ENCODE data around the gene PCLO. TPM values are rescaled to one million over a fixed set of nuclear protein-coding genes. Genes with fewer than 3 reads are reported as not detected.

The PCLO gene
- total and polyA plus RNA-seq, 9 donors = 0.31 to 3.6 (median 1.4) TPM

DNA sequence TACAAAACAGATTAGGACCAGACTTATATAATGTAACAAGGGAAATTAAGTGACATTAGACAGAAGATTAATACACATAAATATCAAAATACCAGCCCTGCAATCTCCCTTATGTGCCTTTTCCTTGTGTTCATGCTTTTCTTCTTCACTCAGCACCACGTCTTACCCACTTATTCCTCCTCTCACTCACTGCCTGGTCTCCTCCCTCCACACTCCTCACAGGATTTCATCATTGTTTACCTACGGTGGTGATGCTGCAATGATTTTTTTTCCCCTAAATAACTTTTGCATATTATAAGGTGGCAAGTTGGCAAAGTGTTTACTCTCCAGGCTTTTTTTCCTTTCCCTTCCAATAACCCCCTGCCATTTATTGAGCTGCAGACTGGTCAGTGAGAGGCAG is 203.2 kb downstream of the PCLO start:
- TF ChIP-seq EP300 (IDR thresholded peaks at IDR 0.05) (no peak), POLR2A (IDR thresholded peaks at IDR 0.05) (no peak)
- TF ChIP-seq, protein P1, sequence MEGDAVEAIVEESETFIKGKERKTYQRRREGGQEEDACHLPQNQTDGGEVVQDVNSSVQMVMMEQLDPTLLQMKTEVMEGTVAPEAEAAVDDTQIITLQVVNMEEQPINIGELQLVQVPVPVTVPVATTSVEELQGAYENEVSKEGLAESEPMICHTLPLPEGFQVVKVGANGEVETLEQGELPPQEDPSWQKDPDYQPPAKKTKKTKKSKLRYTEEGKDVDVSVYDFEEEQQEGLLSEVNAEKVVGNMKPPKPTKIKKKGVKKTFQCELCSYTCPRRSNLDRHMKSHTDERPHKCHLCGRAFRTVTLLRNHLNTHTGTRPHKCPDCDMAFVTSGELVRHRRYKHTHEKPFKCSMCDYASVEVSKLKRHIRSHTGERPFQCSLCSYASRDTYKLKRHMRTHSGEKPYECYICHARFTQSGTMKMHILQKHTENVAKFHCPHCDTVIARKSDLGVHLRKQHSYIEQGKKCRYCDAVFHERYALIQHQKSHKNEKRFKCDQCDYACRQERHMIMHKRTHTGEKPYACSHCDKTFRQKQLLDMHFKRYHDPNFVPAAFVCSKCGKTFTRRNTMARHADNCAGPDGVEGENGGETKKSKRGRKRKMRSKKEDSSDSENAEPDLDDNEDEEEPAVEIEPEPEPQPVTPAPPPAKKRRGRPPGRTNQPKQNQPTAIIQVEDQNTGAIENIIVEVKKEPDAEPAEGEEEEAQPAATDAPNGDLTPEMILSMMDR (IDR thresholded peaks at IDR 0.05) = no peak
- Histone ChIP-seq H3K9me3 (peaks cover 0 to under 1% of the 10 kb centered on the region in 2 donors), H3K27me3 (no peaks in the 10 kb centered on the region), H3K4me3 (no peak overlapping the region), H3K4me1 (ENCODE audit: insufficient read depth) (no peaks in the 10 kb centered on the region), H3K36me3 (no peaks in the 10 kb centered on the region), H3K27ac (no peak overlapping the region)
- intact Hi-C loops (cut with DNase I) = no loop called here
- no peak for DNase-seq
- 74 to 84% (median 82%) methylated on average over 2 of the region's 2 CpGs for WGBS, 3 donors

DNA sequence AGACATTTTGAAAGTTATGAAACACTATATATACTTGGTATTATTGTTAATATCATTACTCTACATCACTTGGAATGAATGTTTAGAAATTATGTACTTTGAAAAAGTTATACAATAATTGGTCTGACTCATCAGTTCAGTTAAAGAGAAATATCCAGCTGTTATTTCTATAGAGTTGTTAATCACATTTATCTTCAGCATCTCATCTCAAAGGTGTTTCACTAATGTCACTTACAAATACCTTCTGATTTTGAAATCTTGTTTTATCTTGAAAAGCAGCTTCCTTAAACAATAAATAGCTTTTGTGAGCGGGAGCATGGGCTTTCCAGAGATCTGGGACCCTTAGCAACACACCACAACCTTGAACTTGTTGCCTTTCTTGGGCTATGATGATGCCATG is 205.2 kb downstream of the PCLO start:
- intact Hi-C loops (cut with DNase I) = no loop called here

DNA sequence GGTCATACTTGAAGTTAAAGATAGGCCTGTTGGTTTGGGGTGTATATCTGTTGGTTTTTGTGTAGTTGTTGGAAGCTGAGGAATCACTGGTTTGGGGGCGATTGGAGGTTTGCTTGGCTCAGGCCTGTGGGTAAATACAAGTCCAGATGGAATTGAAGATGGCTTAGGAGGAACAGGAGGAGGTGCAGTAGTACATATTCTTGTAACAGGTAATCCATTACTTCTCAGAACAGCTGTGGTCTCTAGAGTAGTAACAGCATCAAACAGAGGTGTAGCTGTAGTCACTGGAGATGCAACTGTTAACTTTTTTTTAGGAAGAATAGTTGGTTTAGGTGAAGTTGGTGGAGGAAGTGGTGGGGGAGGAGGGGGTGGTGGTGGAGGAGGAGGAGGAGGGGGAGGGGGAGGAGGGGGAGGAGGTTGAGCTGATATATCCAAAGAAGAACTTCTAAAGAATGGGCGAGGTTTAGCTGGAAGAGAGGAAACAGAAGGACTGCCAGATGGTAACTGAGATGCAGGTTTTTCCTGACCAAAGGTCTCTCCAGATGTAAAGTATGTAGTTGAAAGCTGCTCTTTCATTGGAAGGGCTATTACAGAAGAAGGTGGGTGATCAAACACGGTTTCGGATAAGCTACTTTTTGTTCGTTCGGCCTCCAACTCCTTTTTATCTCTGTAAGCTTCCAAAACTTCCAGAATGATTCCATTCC is 209.2 kb downstream of the PCLO start:
- H3K4me1 ChIP-seq (ENCODE audit: insufficient read depth) = no peaks in the 10 kb centered on the region
- DNase-seq = no peak
- no peaks in the 10 kb centered on the region for H3K36me3 ChIP-seq
- intact Hi-C loops (cut with DNase I) = no loop called here
- TF ChIP-seq EP300 (IDR thresholded peaks at IDR 0.05) = no peak
- TF ChIP-seq POLR2A (IDR thresholded peaks at IDR 0.05) = no peak
- TF ChIP-seq, protein P1 (IDR thresholded peaks at IDR 0.05) = no peak
- no peak overlapping the region for H3K4me3 ChIP-seq
- 91 to 92% (median 92%) methylated on average over 6 of the region's 6 CpGs for WGBS, 3 donors
- no peak overlapping the region for H3K27ac ChIP-seq
- H3K27me3 ChIP-seq = no peaks in the 10 kb centered on the region
- H3K9me3 ChIP-seq = peaks cover 0 to 9% of the 10 kb centered on the region in 2 donors

More for the DNA sequence above, 205.2 kb downstream of the PCLO start:
- no peaks in the 10 kb centered on the region for H3K4me1 ChIP-seq (ENCODE audit: insufficient read depth)
- 54 to 66% (median 64%) methylated on average over 1 of the region's 1 CpG for WGBS, 3 donors
- TF ChIP-seq, protein P1 (IDR thresholded peaks at IDR 0.05) = no peak
- no peak for TF ChIP-seq EP300 (IDR thresholded peaks at IDR 0.05)
- H3K27ac ChIP-seq = no peak overlapping the region
- H3K4me3 ChIP-seq = no peak overlapping the region
- peaks cover 0 to 5% of the 10 kb centered on the region in 2 donors for H3K9me3 ChIP-seq
- H3K27me3 ChIP-seq = no peaks in the 10 kb centered on the region
- no peaks in the 10 kb centered on the region for H3K36me3 ChIP-seq
- DNase-seq = no peak

DNA sequence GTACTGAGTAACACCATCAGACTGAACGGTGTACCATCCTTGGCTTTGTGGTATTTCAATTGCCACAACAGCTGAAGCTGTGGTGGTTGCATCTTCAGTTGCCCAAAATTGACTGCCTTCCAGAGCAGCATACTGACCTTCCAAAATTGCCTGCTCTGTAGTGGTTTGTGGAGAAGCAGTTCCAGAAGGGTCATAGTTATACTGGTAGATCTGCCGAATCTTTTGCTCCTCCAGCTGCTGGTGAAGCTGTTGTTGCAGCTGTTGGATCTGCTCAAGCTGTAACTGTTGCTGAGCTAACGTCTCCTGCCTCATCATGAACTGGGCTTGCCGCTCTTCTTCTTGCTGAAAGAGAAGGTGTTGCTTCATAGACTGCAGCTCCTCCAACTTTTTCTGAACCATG is 212.2 kb downstream of the PCLO start:
- WGBS, 3 donors = 86 to 90% (median 86%) methylated on average over 4 of the region's 4 CpGs
- Histone ChIP-seq H3K36me3 (no peaks in the 10 kb centered on the region), H3K9me3 (peaks cover 0 to 9% of the 10 kb centered on the region in 2 donors), H3K27me3 (no peaks in the 10 kb centered on the region), H3K27ac (no peak overlapping the region), H3K4me3 (no peak overlapping the region), H3K4me1 (ENCODE audit: insufficient read depth) (no peaks in the 10 kb centered on the region)
- TF ChIP-seq EP300 (IDR thresholded peaks at IDR 0.05) (no peak), POLR2A (IDR thresholded peaks at IDR 0.05) (no peak)
- TF ChIP-seq, protein P1 (IDR thresholded peaks at IDR 0.05) = no peak
- intact Hi-C loops (cut with DNase I) = no loop called here
- no peak for DNase-seq
